KBM-7 (cell line): Measurements from ENCODE around the gene BLVRA.
"Not testable (repeated sequence)": the region's sequence is repeated elsewhere in the genome, so short reads cannot be mapped to it uniquely, and the experiment has no call there.

ENCODE experiments used
- DNase-seq: peaks from one replicate; pipeline ENCODE4 v3.0.0-alpha.2; 2015
- in situ Hi-C: fragments of 300-500 bp; cut with MboI; formaldehyde crosslinking; loops from 2 replicates; pipeline ENCODE4 v1.14.3; 2020; ENCODE audit warnings: low sequenced_read_pairs, low pct_unique_long_range_greater_than_20kb, mixed read lengths

The BLVRA gene, protein sequence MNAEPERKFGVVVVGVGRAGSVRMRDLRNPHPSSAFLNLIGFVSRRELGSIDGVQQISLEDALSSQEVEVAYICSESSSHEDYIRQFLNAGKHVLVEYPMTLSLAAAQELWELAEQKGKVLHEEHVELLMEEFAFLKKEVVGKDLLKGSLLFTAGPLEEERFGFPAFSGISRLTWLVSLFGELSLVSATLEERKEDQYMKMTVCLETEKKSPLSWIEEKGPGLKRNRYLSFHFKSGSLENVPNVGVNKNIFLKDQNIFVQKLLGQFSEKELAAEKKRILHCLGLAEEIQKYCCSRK

GRCh38 chr7:43758029-43758821 lies at the start of gene BLVRA:
Gene BLVRA, plus strand, starts transcription at chr7:43758680. Its CDS starts 12,479 bp downstream, at chr7:43771159.
- peak; percentile 28 for DNase-seq
- in situ Hi-C loops = no loop called here

GRCh38 chr7:43711503-43711902 lies 47.0 kb upstream of the BLVRA start:
- in situ Hi-C loops = no loop called here
- DNase-seq = no peak

DNA sequence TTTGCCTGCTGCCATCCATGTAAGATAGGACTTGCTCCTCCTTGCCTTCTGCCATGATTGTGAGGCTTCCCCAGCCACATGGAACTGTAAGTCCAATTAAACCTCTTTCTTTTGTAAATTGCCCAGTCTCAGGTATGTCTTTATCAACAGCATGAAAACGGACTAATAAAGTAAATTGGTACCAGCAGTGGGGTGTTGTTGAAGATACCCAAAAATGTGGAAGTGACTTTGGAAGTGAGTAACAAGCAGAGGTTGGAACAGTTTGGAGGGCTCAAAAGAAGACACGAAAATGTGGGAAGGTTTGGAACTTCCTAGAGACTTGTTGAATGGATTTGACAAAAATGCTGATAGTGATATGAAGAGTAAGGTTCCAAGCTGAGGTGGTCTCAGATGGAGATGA lies 42.5 kb upstream of the BLVRA start:
- DNase-seq, in situ Hi-C loops: not testable (repeated sequence)

- no peak for DNase-seq
- in situ Hi-C loops = no loop called here
These were observed 41.9 kb upstream of the BLVRA start for GRCh38 chr7:43716598-43716997.

- in situ Hi-C loops = no loop called here
- peak; percentile 53 for DNase-seq
These were observed 37.2 kb upstream of the BLVRA start for GRCh38 chr7:43721193-43721806.

GRCh38 chr7:43723007-43723341 lies 35.5 kb upstream of the BLVRA start:
- DNase-seq = no peak
- in situ Hi-C loops = no loop called here

- in situ Hi-C loops = no loop called here
- DNase-seq = no peak
These were observed 33.2 kb upstream of the BLVRA start for GRCh38 chr7:43725251-43725650.

DNA sequence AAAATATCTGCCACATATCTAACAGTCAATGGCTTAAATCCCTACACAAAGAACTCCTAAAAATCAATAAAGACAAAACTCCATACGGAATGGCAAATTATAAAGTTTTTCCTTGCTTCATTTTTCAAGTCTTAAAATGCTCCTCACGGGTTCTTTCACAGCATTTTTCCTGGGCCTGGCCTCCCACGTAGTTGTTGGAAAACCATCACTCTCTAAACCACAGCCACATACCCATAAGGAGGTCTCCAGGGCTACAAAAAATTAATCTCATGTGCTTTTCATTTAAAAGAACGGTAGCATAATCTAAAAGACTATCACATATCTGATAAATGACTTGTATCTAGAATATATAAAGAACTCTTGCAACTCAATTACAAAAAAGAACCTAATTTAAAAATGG lies 32.0 kb upstream of the BLVRA start:
- DNase-seq = no peak
- in situ Hi-C loops = no loop called here

DNA sequence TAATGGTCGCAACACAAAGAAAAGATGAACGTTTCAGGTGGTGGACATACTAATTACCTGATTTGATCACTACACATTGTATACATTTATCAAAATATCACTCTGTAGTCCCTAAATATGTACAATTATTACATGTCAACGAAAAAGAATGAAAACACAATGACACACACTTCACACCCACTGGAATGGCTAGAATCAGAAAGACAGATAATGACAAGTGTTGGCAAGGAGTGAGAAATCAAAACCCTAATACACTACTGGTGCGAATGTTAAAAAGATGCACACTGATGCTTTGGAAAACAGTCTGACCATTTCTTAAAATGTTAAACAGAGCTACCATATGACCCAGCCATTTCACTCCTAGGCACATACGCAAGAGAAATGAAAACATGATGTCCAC lies 31.5 kb upstream of the BLVRA start:
- DNase-seq = no peak
- in situ Hi-C loops = no loop called here

DNA sequence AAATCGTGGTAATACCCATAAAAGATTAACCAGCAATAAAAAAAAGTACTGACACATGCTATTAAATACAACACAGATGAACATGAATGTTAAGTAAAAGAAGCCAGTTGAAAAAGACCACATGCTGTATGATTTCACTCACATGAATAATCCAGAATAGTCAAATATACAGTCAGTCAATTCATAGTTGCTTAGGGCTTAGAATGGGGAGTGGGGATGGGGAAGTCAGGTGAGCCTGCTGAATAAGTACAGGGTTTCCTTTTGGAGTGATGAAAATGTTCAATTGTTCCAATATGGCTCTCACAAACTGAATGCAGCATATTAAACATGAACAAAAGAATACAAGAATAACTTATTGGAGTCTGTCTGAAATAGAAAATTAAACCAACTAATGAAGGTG lies 31.0 kb upstream of the BLVRA start:
- no peak for DNase-seq
- in situ Hi-C loops = no loop called here

GRCh38 chr7:43729214-43729923 lies 29.1 kb upstream of the BLVRA start, which contains the start of gene COA1:
Gene COA1, minus strand, starts transcription at chr7:43729523. Its CDS starts 80,909 bp downstream, at chr7:43648614.
- in situ Hi-C loops = no loop called here
- DNase-seq = peak; percentile 94

GRCh38 chr7:43729924-43730248 lies 28.6 kb upstream of the BLVRA start:
- in situ Hi-C loops = no loop called here
- no peak for DNase-seq

DNA sequence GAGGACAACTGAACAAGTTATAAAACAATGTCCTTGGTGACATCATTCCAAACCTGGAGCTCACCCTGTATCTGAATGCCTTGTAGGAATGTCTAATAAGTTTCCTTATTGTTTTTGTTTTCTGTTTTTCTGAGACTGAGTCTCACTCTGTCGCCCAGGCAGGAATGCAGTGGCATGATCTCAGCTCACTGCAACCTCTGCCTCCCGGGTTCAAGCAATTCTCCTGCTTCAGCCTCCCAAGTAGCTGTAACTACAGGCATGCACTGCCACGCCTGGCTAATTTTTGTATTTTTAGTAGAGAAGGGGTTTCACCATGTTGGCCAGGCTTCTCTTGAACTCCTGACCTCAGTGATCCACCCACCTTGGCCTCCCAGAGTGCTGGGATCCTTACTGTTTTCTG lies 27.0 kb upstream of the BLVRA start:
- in situ Hi-C loops, DNase-seq: not testable (repeated sequence)

DNA sequence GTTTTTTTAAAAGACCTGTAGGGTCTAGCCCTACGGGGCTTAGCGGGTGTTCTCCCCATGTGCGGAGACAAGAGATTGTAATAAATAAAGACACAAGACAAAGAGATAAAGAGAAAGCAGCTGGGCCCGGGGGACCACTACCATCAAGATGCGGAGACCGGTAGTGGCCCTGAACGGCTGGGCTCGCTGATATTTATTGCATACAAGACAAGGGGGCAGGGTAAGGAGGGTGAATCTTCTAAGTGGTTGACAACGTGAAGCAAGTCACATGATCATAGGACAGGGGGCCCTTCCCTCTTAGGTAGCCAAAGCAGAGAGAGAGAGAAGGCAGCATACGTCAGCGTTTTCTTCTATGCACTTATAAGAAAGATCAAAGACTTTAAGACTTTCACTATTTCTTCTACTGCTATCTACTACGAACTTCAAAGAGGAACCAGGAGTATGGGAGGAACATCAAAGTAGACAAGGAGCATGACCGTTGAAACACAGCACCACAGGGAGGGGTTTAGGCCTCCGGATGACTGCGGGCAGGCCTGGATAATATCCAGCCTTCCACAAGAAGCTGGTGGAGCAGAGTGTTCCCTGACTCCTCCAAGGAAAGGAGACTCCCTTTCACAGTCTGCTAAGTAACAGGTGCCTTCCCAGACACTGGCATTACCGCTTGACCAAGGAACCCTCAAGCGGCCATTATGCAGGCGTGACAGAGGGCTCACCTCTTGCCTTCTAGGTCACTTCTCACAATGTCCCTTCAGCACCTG lies 23.7 kb upstream of the BLVRA start:
- not testable (repeated sequence) for DNase-seq

DNA sequence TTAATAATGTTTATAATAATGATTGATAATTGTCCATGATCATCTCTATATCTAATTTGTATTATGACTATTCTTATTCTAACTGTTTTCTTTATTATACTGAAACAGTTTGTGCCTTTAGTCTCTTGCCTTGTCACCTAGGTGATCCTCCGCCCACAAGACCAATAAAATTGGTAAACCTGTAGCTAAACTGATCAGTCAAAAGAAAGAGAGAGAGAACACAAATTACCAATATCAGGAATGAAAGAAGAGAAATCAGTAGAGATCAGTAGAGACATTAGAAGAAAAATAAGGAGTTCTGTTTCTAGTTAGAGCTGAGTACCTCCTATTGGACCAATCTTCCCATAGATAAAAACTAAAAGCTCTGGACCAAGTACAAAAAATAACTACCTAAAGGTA lies 23.1 kb upstream of the BLVRA start:
- in situ Hi-C loops = no loop called here
- DNase-seq = no peak

More for the DNA sequence above, 23.7 kb upstream of the BLVRA start:
- in situ Hi-C loops = not testable (repeated sequence)

GRCh38 chr7:43735802-43736603 lies 22.5 kb upstream of the BLVRA start:
- peak; percentile 51 for DNase-seq
- in situ Hi-C loops = no loop called here

DNA sequence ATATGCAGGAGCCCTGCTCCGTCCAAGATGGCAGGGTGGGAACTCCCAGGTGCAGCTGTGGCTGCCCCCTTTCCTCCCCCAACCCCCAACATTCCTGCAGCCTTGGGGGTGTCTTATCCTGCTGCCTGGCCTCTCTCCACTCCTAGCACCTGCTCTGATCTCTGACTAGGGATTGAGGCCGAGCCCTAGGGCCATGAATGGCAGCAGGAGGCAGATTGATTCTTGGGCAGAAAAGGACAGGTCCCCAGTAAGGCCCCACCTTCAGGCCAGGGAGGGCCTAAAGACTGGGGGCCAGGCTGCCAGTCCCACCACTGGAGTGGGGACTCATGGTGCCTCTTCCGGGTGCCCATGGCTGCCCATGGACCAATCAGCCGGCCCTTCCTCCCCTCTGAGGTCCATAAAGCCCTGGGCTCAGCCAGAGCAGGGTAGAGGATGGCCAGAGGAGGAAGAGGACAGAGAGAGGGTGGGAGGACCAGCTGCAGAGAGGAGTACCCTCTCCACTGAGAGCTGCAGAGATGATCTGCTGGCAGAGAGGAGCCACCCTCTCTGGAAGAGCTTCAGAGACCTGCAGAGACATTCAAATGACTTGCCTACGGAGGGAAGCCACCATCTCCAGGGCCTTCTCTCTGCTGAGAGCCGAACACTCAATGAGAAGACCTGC lies 20.9 kb upstream of the BLVRA start:
- in situ Hi-C loops = no loop called here
- DNase-seq = no peak

GRCh38 chr7:43742692-43743091 lies 15.8 kb upstream of the BLVRA start:
- DNase-seq = no peak
- in situ Hi-C loops = no loop called here
